NCI-H460 (cell line): ENCODE measurements around the gene RASSF7. TPM values are rescaled to one million over a fixed set of nuclear protein-coding genes. Genes with fewer than 3 reads are reported as not detected.

Experiments
- DNase-seq: peaks from one replicate; pipeline ENCODE4 v3.0.0-alpha.2; 2016; ENCODE audit warnings: low read depth; ENCODE audit errors: extremely low read depth
- total RNA-seq: library from RNA; depleted of rRNA; stranded (reverse); fragments of >200 nt; shearing (Covaris generic); gene quantifications from 2 replicates; pipeline ENCODE4 v1.2.3, GENCODE V29; 2014

RASSF7 gene
- total RNA-seq, 1 experiment from 2014 or later, result 3.0 TPM

GRCh38 chr11:578276-579035 lies 17.7 kb downstream of the RASSF7 start:
- no peak for DNase-seq

- DNase-seq, result no peak
Measured at GRCh38 chr11:579830-580601, 19.2 kb downstream of the RASSF7 start.

GRCh38 chr11:581342-581741 lies 20.6 kb downstream of the RASSF7 start:
- DNase-seq, result no peak

- DNase-seq, result no peak
Measured at GRCh38 chr11:581752-582151, 21.0 kb downstream of the RASSF7 start.

GRCh38 chr11:584287-584686 lies 23.5 kb downstream of the RASSF7 start:
- no peak for DNase-seq

GRCh38 chr11:586376-587316 lies 25.9 kb downstream of the RASSF7 start:
- DNase-seq, result no peak

- DNase-seq, result no peak
Measured at GRCh38 chr11:587546-587945, 26.8 kb downstream of the RASSF7 start.

- DNase-seq, result no peak
Measured at GRCh38 chr11:587978-588380, 27.2 kb downstream of the RASSF7 start.

- DNase-seq, result no peak
Measured at GRCh38 chr11:589798-590197, 29.0 kb downstream of the RASSF7 start.

GRCh38 chr11:590997-591396 lies 30.2 kb downstream of the RASSF7 start:
- no peak for DNase-seq

- DNase-seq, result no peak
Measured at GRCh38 chr11:592501-592900, 31.7 kb downstream of the RASSF7 start.

- DNase-seq, result no peak
Measured at GRCh38 chr11:592918-593317, 32.1 kb downstream of the RASSF7 start.

GRCh38 chr11:593347-593746 lies 32.6 kb downstream of the RASSF7 start:
- DNase-seq, result no peak

- no peak for DNase-seq
Measured at GRCh38 chr11:595400-595799, 34.6 kb downstream of the RASSF7 start.

GRCh38 chr11:596374-596773 lies 35.6 kb downstream of the RASSF7 start:
- DNase-seq, result no peak

GRCh38 chr11:597166-597725 lies 36.5 kb downstream of the RASSF7 start:
- DNase-seq, result no peak

- DNase-seq, result no peak
Measured at GRCh38 chr11:598005-598680, 37.4 kb downstream of the RASSF7 start.

GRCh38 chr11:601573-602245 lies 40.9 kb downstream of the RASSF7 start:
- DNase-seq, result no peak

GRCh38 chr11:603154-603553 lies 42.4 kb downstream of the RASSF7 start:
- DNase-seq, result no peak
